ENCODE data around the gene PLEKHG3.

DNA sequence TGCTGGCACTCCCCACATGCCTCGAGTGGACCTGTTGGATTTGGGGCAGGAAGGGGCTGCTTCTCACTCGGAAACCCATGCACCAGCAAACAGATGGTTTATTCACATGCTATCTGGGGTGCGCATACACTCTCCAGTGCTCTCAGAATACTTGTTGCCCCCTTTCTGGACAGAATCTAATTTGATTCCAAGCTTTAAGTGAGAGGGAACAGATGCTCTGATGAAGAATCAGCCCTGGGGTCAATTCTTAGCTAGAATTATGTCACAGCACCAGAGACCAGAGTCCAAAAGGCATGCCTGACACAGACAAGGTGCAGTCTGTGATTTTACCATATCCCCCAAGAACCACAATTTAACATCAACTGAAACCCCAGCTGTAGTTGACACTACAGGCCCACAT is 91.7 kb downstream of the PLEKHG3 start:
- TF ChIP-seq CTCF (IDR thresholded peaks at IDR 0.05): no peak
- TF ChIP-seq POLR2A (IDR thresholded peaks at IDR 0.05): no peak
